HepG2 (cell line): ENCODE data around the gene UTP4. TPM values are rescaled to one million over a fixed set of nuclear protein-coding genes. Genes with fewer than 3 reads are reported as not detected.
A peak's percentile ranks its signal among the peaks of the same experiment; 100 is the strongest.
"Not testable (repeated sequence)": the region's sequence is repeated elsewhere in the genome, so short reads cannot be mapped to it uniquely, and the experiment has no call there.

Experiments
- ATAC-seq: fragments of 200-7000 bp; cut with Tn5 transposase; 3 replicates; pipeline ENCODE4 v1.9.1; 2020; ENCODE audit warnings: mild to moderate bottlenecking, moderate library complexity
- BruUV-seq: library from RNA; stranded (reverse); fragments of 400-500 nt; replicated peaks from 2 replicates; lab custom pipeline; 2021; lab: Mats Ljungman, UMichigan
- CTCF ChIA-PET: fragments of 300-600 bp; formaldehyde crosslinking; extraction: SDS; loops from one replicate; lab custom pipeline; 2021; ENCODE audit warnings: low total read pairs, inconsistent platforms, low intra/inter-chr PET ratio; lab: Yijun Ruan, JAX
- POLR2A ChIA-PET: fragments of 350-600 bp; sonication (Branson Sonifier 250); formaldehyde crosslinking; loops from one replicate; lab custom pipeline; 2020; ENCODE audit warnings: antibody characterized with exemption, inconsistent platforms; lab: Yijun Ruan, JAX
- DNase-seq: peaks from one replicate; pipeline ENCODE4 v3.0.0-alpha.2; 2015; ENCODE audit warnings: low spot score
- FAIRE-seq: peaks from 3 replicates; lab custom pipeline; 2011; peaks lifted over from hg19 to GRCh38; lab: Jason Lieb, UNC
- H2AFZ ChIP-seq: one replicate; pipeline ENCODE4 v1.6.1; 2011; ENCODE audit warnings: low read length, inconsistent platforms
- H3K27ac ChIP-seq: fragments of 300-600 bp; 3 replicates; pipeline ENCODE4 v1.8.0; 2011; ENCODE audit warnings: mixed run types, mild to moderate bottlenecking, mixed read lengths, low read length, inconsistent platforms; ENCODE audit not compliant: insufficient read depth; ENCODE audit errors: extremely low read length
- H3K27me3 ChIP-seq, 2 experiments: fragments of 200-600 bp in 1 of 2; 2 replicates in 1 of 2; 3 replicates in 1 of 2; pipeline versions ENCODE4 v1.6.0 to v1.8.0; 2011; ENCODE audit warnings: low read length in 2 of 2, mild to moderate bottlenecking in 2 of 2, moderate library complexity in 2 of 2, inconsistent platforms in 1 of 2; ENCODE audit not compliant: insufficient read depth in 2 of 2, control insufficient read depth in 1 of 2
- H3K36me3 ChIP-seq, 2 experiments: fragments of 200-600 bp in 1 of 2; replicated peaks in 1 of 2; 2 replicates in 1 of 2; 3 replicates in 1 of 2; pipeline versions ENCODE4 v1.5.1 to v1.8.0; 2011; ENCODE audit warnings: low read length in 2 of 2, inconsistent platforms in 1 of 2; ENCODE audit not compliant: insufficient read depth in 2 of 2, control insufficient read depth in 1 of 2
- H3K4me1 ChIP-seq: 2 replicates; pipeline ENCODE4 v1.5.1; 2012; ENCODE audit warnings: low read length, inconsistent platforms; ENCODE audit not compliant: insufficient read depth
- H3K4me2 ChIP-seq: 2 replicates; pipeline ENCODE4 v1.6.0; 2011; ENCODE audit warnings: low read depth, low read length, inconsistent platforms
- H3K4me3 ChIP-seq, 3 experiments: fragments of 200-600 bp in 1 of 3; sonication (generic), shearing (Covaris generic) in 1 of 3; replicated peaks in 1 of 3; 2 replicates each; pipeline ENCODE4 v1.5.1; 2011 to 2016; ENCODE audit warnings: low read length in 3 of 3, inconsistent platforms in 2 of 3, low read depth in 2 of 3, mild to moderate bottlenecking in 2 of 3, control low read depth in 1 of 3, mixed read lengths in 1 of 3; ENCODE audit not compliant: insufficient read depth in 1 of 3
- H3K79me2 ChIP-seq: one replicate; pipeline ENCODE4 v1.6.1; 2011; ENCODE audit warnings: low read length, inconsistent platforms; ENCODE audit not compliant: insufficient read depth
- H3K9ac ChIP-seq: 2 replicates; pipeline ENCODE4 v1.6.0; 2011; ENCODE audit warnings: mild to moderate bottlenecking, low read depth, low read length, inconsistent platforms; ENCODE audit not compliant: insufficient read depth
- H3K9me3 ChIP-seq: 2 replicates; pipeline ENCODE4 v1.5.1; 2012; ENCODE audit warnings: mild to moderate bottlenecking, low read length
- H4K20me1 ChIP-seq: 2 replicates; pipeline ENCODE4 v1.6.0; 2011; ENCODE audit warnings: inconsistent platforms, mild to moderate bottlenecking, low read length, moderate library complexity; ENCODE audit not compliant: insufficient read depth
- HOXA5 ChIP-seq: sonication (generic); formaldehyde crosslinking; IDR thresholded peaks from 2 replicates; pipeline ENCODE4 v1.4.0; 2020; ENCODE audit warnings: missing genetic modification reagents
- KAT8 ChIP-seq: IDR thresholded peaks from 2 replicates; pipeline ENCODE4 v1.6.1; 2016; ENCODE audit warnings: missing genetic modification reagents, missing compliant biosample characterization
- MED1 ChIP-seq: sonication (generic); formaldehyde crosslinking; IDR thresholded peaks from 2 replicates; pipeline ENCODE4 v1.4.0; 2020; ENCODE audit warnings: missing genetic modification reagents
- MED13 ChIP-seq: sonication (generic); formaldehyde crosslinking; IDR thresholded peaks from 2 replicates; pipeline ENCODE4 v1.5.0; 2020; ENCODE audit warnings: missing genetic modification reagents
- NR2C2 ChIP-seq: sonication (generic); formaldehyde crosslinking; IDR thresholded peaks from 2 replicates; pipeline ENCODE4 v1.4.0; 2020; ENCODE audit warnings: missing genetic modification reagents, mild to moderate bottlenecking, moderate library complexity, borderline replicate concordance
- ONECUT2 ChIP-seq: sonication (generic); formaldehyde crosslinking; IDR thresholded peaks from 2 replicates; pipeline ENCODE4 v1.4.0; 2020; ENCODE audit warnings: missing genetic modification reagents
- PITX1 ChIP-seq: sonication (generic); formaldehyde crosslinking; IDR thresholded peaks from 2 replicates; pipeline ENCODE4 v1.5.1; 2020; ENCODE audit warnings: mild to moderate bottlenecking, missing genetic modification reagents
- RAD21 ChIP-seq: fragments of 450-650 bp; formaldehyde crosslinking; IDR thresholded peaks from 2 replicates; pipeline ENCODE4 v1.5.0; 2020; ENCODE audit warnings: mild to moderate bottlenecking
- RBFOX2 ChIP-seq: fragments of 200-400 bp; formaldehyde crosslinking; IDR thresholded peaks from 2 replicates; pipeline ENCODE4 v1.6.1; 2017; ENCODE audit warnings: low read depth, mild to moderate bottlenecking, low read length
- SMC3 ChIP-seq: IDR thresholded peaks from 2 replicates; pipeline ENCODE4 v1.6.1; 2011; ENCODE audit warnings: low read length, improper control_type of control experiment
- STAG1 ChIP-seq: sonication (generic); formaldehyde crosslinking; IDR thresholded peaks from 2 replicates; pipeline ENCODE4 v1.4.0; 2020; ENCODE audit warnings: missing genetic modification reagents
- TARDBP ChIP-seq: sonication (generic); formaldehyde crosslinking; IDR thresholded peaks from 2 replicates; pipeline ENCODE4 v1.8.0; 2022; ENCODE audit warnings: mild to moderate bottlenecking, missing genetic modification reagents
- THYN1 ChIP-seq: sonication (generic); formaldehyde crosslinking; IDR thresholded peaks from 2 replicates; pipeline ENCODE4 v1.8.1; 2023; ENCODE audit warnings: low read depth, mild to moderate bottlenecking, moderate library complexity, missing genetic modification reagents, borderline replicate concordance
- ZGPAT ChIP-seq: IDR thresholded peaks from 2 replicates; pipeline ENCODE4 v1.6.1; 2016; ENCODE audit warnings: mild to moderate bottlenecking
- ZNF629 ChIP-seq: sonication (generic); formaldehyde crosslinking; conservative IDR thresholded peaks from 2 replicates; pipeline ENCODE4 v1.5.0; 2020; ENCODE audit warnings: missing genetic modification reagents
- ZNF839 ChIP-seq: sonication (generic); formaldehyde crosslinking; IDR thresholded peaks from 2 replicates; pipeline ENCODE4 v1.4.0; 2020; ENCODE audit warnings: missing genetic modification reagents, mild to moderate bottlenecking, borderline replicate concordance
- WGBS: methylation state at CpG from one replicate; pipeline ENCODE4 v1.1.6; 2017; ENCODE audit warnings: low lambda C conversion rate; 5-methylcytosine and 5-hydroxymethylcytosine counted together
- in situ Hi-C: cut with HindIII; loops from 2 replicates; pipeline ENCODE4 v1.10.0; 2017; ENCODE audit warnings: low pct_unique_long_range_greater_than_20kb; ENCODE audit not compliant: extremely low pct_ligation_motif_present
- intact Hi-C: fragments of 100-400 bp; cut with micrococcal nuclease; formaldehyde crosslinking; loops from one replicate; pipeline ENCODE4 v1.10.0; 2022; ENCODE audit not compliant: unreplicated experiment
- polyA plus RNA-seq, 8 experiments: library from polyadenylated mRNA; depleted of rRNA in 3 of 8; stranded (reverse) in 7 of 8; unstranded in 1 of 8; fragments of >200 nt; fragmentation: Illumina TruSeq in 4 of 8; extraction: Trizol in 4 of 8; gene quantifications; 2 replicates each; pipeline versions ENCODE4 v1.2.1 to v1.2.3, GENCODE V29; 2011 to 2016; ENCODE audit warnings: low read depth in 4 of 8, missing spikeins in 1 of 8, mixed read lengths in 1 of 8; ENCODE audit not compliant: insufficient read depth in 1 of 8
- total RNA-seq, 5 experiments: library from RNA; depleted of rRNA; stranded (reverse); fragments of >200 nt; fragmentation: Illumina TruSeq; extraction: Trizol; gene quantifications; 2 replicates each; pipeline ENCODE4 v1.2.3, GENCODE V29; 2016; ENCODE audit warnings: low read depth in 1 of 5
- TF ChIP-seq, protein P1 (sequence below): sonication (generic); formaldehyde crosslinking; IDR thresholded peaks from 2 replicates; pipeline ENCODE4 v1.5.1; 2020; ENCODE audit warnings: mild to moderate bottlenecking, moderate library complexity, missing genetic modification reagents
- TF ChIP-seq, protein P2 (sequence below): IDR thresholded peaks from 2 replicates; pipeline ENCODE4 v1.6.1; 2012; ENCODE audit warnings: low read depth, low read length, improper control_type of control experiment

Gene UTP4
- total and polyA plus RNA-seq, 2 of the 13 experiments (the other 11 are each of a cell fraction or from before 2014, with no cell fraction given) = 30.0 to 85.8 TPM

- TF ChIP-seq, protein P1, sequence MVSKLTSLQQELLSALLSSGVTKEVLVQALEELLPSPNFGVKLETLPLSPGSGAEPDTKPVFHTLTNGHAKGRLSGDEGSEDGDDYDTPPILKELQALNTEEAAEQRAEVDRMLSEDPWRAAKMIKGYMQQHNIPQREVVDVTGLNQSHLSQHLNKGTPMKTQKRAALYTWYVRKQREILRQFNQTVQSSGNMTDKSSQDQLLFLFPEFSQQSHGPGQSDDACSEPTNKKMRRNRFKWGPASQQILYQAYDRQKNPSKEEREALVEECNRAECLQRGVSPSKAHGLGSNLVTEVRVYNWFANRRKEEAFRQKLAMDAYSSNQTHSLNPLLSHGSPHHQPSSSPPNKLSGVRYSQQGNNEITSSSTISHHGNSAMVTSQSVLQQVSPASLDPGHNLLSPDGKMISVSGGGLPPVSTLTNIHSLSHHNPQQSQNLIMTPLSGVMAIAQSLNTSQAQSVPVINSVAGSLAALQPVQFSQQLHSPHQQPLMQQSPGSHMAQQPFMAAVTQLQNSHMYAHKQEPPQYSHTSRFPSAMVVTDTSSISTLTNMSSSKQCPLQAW = no peak
- TF ChIP-seq RAD21 (CRISPR knock-in tag) (peak; percentile 82), ZNF629 (CRISPR knock-in tag) (0 out of 2 replicates have a peak, but pooled peaks have one; percentile 8), KAT8 (CRISPR knock-in tag) (0 out of 2 replicates have a peak, but pooled peaks have one; percentile 36), ZNF839 (CRISPR knock-in tag) (no peak), NR2C2 (no peak), RBFOX2 (0 out of 2 replicates have a peak, but pooled peaks have one; percentile 40), MED1 (peak; percentile 17; the same call in 1 of the 2 replicates), PITX1 (CRISPR knock-in tag) (peak; percentile 46; the same call in 1 of the 2 replicates), ZGPAT (CRISPR knock-in tag) (no peak), ONECUT2 (CRISPR knock-in tag) (no peak), STAG1 (peak; percentile 94), TARDBP (CRISPR knock-in tag) (no peak), HOXA5 (peak; percentile 57; the same call in 1 of the 2 replicates), MED13 (0 out of 2 replicates have a peak, but pooled peaks have one; percentile 17), SMC3 (peak; percentile 98), THYN1 (CRISPR knock-in tag) (no peak)
- TF ChIP-seq, protein P2, sequence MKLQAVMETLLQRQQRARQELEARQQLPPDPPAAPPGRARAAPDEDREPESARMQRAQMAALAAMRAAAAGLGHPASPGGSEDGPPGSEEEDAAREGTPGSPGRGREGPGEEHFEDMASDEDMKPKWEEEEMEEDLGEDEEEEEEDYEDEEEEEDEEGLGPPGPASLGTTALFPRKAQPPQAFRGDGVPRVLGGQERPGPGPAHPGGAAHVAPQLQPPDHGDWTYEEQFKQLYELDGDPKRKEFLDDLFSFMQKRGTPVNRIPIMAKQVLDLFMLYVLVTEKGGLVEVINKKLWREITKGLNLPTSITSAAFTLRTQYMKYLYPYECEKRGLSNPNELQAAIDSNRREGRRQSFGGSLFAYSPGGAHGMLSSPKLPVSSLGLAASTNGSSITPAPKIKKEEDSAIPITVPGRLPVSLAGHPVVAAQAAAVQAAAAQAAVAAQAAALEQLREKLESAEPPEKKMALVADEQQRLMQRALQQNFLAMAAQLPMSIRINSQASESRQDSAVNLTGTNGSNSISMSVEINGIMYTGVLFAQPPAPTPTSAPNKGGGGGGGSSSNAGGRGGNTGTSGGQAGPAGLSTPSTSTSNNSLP = 0 out of 2 replicates have a peak, but pooled peaks have one; percentile 48
Observed at GRCh38 chr16:69123910-69124309, 8.5 kb upstream of the UTP4 start (continued).

GRCh38 chr16:69124406-69124805, 8.0 kb upstream of the UTP4 start:
- intact Hi-C loops (loop anchor here (1.0 to 2.0 kb wide), 4 partner anchors 41 to 277 kb away; no protein-coding TSS in a partner anchor), in situ Hi-C loops (loop anchor here (5.0 to 25.0 kb wide), 3 partner anchors 222 to 412 kb away; partner anchors contain the start of gene TANGO6)
- H2AFZ ChIP-seq, H3K9me3 ChIP-seq, H4K20me1 ChIP-seq, FAIRE-seq, BruUV-seq, H3K9ac ChIP-seq, H3K4me2 ChIP-seq, ATAC-seq, DNase-seq, H3K4me3 ChIP-seq, H3K27ac ChIP-seq, H3K79me2 ChIP-seq, POLR2A ChIA-PET, H3K27me3 ChIP-seq: not testable (repeated sequence)
- peaks cover 10% of the 10 kb centered on the region for H3K4me1 ChIP-seq
- 86% methylated on average over 8 of the region's 8 CpGs for WGBS
- CTCF ChIA-PET = interaction anchor here (0.6 to 2.7 kb wide), 11 partner anchors 11 to 534 kb away, joined by 3 to 23 read pairs (median 5); no protein-coding TSS in a partner anchor
- peaks cover 10 to 18% of the 10 kb centered on the region in 2 experiments for H3K36me3 ChIP-seq
